Stomach (tissue), 4 donors: ENCODE results near the gene CCDC192.

Experiments used
- CTCF ChIP-seq, 7 experiments: fragments of 450-650 bp in 4 of 7; fragments of 200-600 bp in 3 of 7; sonication (generic) in 3 of 7; IDR thresholded peaks; one replicate each; pipeline ENCODE4 v1.5.1; 2016 to 2019; ENCODE audit warnings: antibody characterized with exemption in 7 of 7, control low read depth in 2 of 7, mild to moderate bottlenecking in 1 of 7
- POLR2A ChIP-seq, 4 donors: fragments of 450-650 bp; IDR thresholded peaks; one replicate each; pipeline ENCODE4 v1.6.1; 2016; ENCODE audit warnings: antibody characterized with exemption in 4 of 4, control low read depth in 2 of 4, mild to moderate bottlenecking in 1 of 4, moderate library complexity in 1 of 4

GRCh38 chr5:127695346-127695745 is 7.8 kb upstream of the CCDC192 start:
- no peak for TF ChIP-seq CTCF (IDR thresholded peaks at IDR 0.05)
- TF ChIP-seq POLR2A (IDR thresholded peaks at IDR 0.05) = no peak
